WTC11 (cell line): ENCODE data around the gene ZGPAT.

Experiments
- ATF3 ChIP-seq: sonication (generic); formaldehyde crosslinking; conservative IDR thresholded peaks from 2 replicates; pipeline ENCODE4 v1.8.1; 2022; ENCODE audit warnings: mild to moderate bottlenecking, missing genetic modification reagents
- FOXJ3 ChIP-seq: sonication (generic); formaldehyde crosslinking; IDR thresholded peaks from 2 replicates; pipeline ENCODE4 v1.9.0; 2021; ENCODE audit warnings: missing genetic modification reagents, mild to moderate bottlenecking, borderline replicate concordance
- GABPB1 ChIP-seq: sonication (generic); formaldehyde crosslinking; IDR thresholded peaks from 2 replicates; pipeline ENCODE4 v1.8.1; 2023; ENCODE audit warnings: mild to moderate bottlenecking, missing genetic modification reagents
- USF2 ChIP-seq: sonication (generic); formaldehyde crosslinking; IDR thresholded peaks from 2 replicates; pipeline ENCODE4 v1.8.1; 2023; ENCODE audit warnings: mild to moderate bottlenecking, missing genetic modification reagents, moderate library complexity

- TF ChIP-seq USF2 (CRISPR knock-in tag) (no peak), ATF3 (CRISPR knock-in tag) (no peak), GABPB1 (no peak), FOXJ3 (no peak)
Measured at GRCh38 chr20:63733117-63733516, 25.3 kb downstream of the ZGPAT start.
